ENCODE results near the gene MTAP. TPM values are rescaled to one million over a fixed set of nuclear protein-coding genes. Genes with fewer than 3 reads are reported as not detected.

Gene MTAP
- total RNA-seq, 1 experiment from 2014 or later = 102 TPM

DNA sequence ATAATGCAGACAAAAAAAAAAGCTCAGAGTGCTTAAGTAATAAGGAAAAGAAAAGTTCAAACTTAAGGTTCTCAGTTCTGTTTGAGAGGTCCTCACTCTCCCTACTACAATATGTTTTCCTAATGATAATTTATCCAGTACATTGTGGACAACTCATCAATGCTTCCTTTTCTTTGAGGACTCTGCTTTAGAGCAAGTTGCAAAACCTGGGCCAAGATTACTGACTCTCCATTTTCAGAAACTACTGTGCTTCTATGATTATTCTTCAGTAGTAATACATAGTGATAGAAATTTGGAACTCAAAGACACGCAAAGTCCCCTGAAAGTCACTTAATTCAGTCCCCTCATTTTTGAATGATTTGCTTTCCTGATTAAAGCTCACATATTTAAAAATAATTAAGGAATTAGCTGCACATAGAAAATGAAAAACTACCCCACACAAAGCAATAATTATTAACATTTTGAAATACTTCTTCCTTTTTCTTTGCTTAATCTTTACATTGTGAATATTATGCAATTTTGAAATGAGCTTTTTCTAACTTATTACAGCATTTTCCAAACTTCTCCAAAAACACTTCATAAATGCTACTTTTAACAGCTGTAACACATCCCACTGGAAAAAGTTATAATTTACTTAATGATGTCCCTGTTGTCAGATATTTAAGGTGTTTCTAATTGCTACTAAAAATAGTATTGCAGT, 180.6 kb downstream of the MTAP start:
- no peak overlapping the region for H3K27ac ChIP-seq (ENCODE audit: insufficient read length, low read depth, low read length)
- peaks cover 31% of the 10 kb centered on the region; the same call in 1 of the 2 replicates for H3K27me3 ChIP-seq (ENCODE audit: insufficient read depth, low read length)
- H2BK5ac ChIP-seq (ENCODE audit: insufficient read length, low read length) = no peak overlapping the region
- no peaks in the 10 kb centered on the region for H3K79me2 ChIP-seq (ENCODE audit: insufficient read depth, low read length)
- H3K23me2 ChIP-seq (ENCODE audit: insufficient read length, low read depth, low read length, poor library complexity, severe bottlenecking) = no peaks in the 10 kb centered on the region
- H3K4me2 ChIP-seq (ENCODE audit: insufficient read depth, insufficient read length, low read length) = no peak overlapping the region
- H4K20me1 ChIP-seq (ENCODE audit: control insufficient read depth, insufficient read depth, insufficient read length) = no peaks in the 10 kb centered on the region
- H2BK120ac ChIP-seq (ENCODE audit: low read depth, low read length, poor library complexity, severe bottlenecking) = no peak overlapping the region
- no peak overlapping the region for H3K4ac ChIP-seq (ENCODE audit: low read depth, low read length)
- no peak overlapping the region for H2AFZ ChIP-seq (ENCODE audit: low read length)
- Mint-ChIP-seq H3K36me3 (ENCODE audit: insufficient read depth in 1 of 3, low read depth in 3 of 3) (no peaks in the 10 kb centered on the region), H3K27me3 (ENCODE audit: low read depth) (peaks cover 95% of the 10 kb centered on the region), H3K4me1 (peaks cover 0 to 2% of the 10 kb centered on the region in 2 experiments; a peak in 2 of 4 replicates), H3K27ac (no peak overlapping the region), H3K9me3 (no peaks in the 10 kb centered on the region; a peak in 2 of 5 replicates), H3K4me3 (no peak overlapping the region)
- no peaks in the 10 kb centered on the region for H3K79me1 ChIP-seq (ENCODE audit: insufficient read depth, low read depth, low read length, poor library complexity, severe bottlenecking)
- no peak overlapping the region for H4K91ac ChIP-seq (ENCODE audit: insufficient read length, low read depth, low read length)
- no peak overlapping the region for H2BK20ac ChIP-seq (ENCODE audit: low read depth, low read length, poor library complexity, severe bottlenecking)
- H3K14ac ChIP-seq (ENCODE audit: insufficient read depth, low read length) = no peak overlapping the region
- no peak overlapping the region for H3T11ph ChIP-seq (ENCODE audit: low read length)
- no peak overlapping the region for H3K18ac ChIP-seq (ENCODE audit: insufficient read length, low read depth, low read length)
- no peak overlapping the region for H3K9ac ChIP-seq (ENCODE audit: extremely low read depth, insufficient read length, low read length)
- no peaks in the 10 kb centered on the region; the same call in 1 of the 2 replicates for H3K4me1 ChIP-seq (ENCODE audit: insufficient read depth, low read length)
- no peaks in the 10 kb centered on the region for H3K9me3 ChIP-seq (ENCODE audit: control insufficient read depth, low read depth, low read length)
- H4K5ac ChIP-seq (ENCODE audit: insufficient read length, low read depth, low read length) = no peak overlapping the region
- WGBS (ENCODE audit: extremely low coverage, insufficient read length, low lambda C conversion rate) = no CpG with 5 or more reads among the region's 1 CpG
- no peak for DNase-seq
- H2BK15ac ChIP-seq (ENCODE audit: low read depth, low read length) = no peak overlapping the region
- no peak overlapping the region for H3K23ac ChIP-seq (ENCODE audit: insufficient read length, low read depth, low read length)
- H2AK5ac ChIP-seq (ENCODE audit: insufficient read length, low read length) = no peak overlapping the region
- H4K8ac ChIP-seq (replicated peaks; ENCODE audit: insufficient read length, low read depth, low read length) = no peak overlapping the region
- TF ChIP-seq, protein P1, sequence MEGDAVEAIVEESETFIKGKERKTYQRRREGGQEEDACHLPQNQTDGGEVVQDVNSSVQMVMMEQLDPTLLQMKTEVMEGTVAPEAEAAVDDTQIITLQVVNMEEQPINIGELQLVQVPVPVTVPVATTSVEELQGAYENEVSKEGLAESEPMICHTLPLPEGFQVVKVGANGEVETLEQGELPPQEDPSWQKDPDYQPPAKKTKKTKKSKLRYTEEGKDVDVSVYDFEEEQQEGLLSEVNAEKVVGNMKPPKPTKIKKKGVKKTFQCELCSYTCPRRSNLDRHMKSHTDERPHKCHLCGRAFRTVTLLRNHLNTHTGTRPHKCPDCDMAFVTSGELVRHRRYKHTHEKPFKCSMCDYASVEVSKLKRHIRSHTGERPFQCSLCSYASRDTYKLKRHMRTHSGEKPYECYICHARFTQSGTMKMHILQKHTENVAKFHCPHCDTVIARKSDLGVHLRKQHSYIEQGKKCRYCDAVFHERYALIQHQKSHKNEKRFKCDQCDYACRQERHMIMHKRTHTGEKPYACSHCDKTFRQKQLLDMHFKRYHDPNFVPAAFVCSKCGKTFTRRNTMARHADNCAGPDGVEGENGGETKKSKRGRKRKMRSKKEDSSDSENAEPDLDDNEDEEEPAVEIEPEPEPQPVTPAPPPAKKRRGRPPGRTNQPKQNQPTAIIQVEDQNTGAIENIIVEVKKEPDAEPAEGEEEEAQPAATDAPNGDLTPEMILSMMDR (conservative IDR thresholded peaks at IDR 0.05) = no peak
- H3K56ac ChIP-seq (ENCODE audit: insufficient read length, low read depth, low read length) = no peak overlapping the region
- H2BK12ac ChIP-seq (ENCODE audit: insufficient read length, low read depth, low read length) = no peak overlapping the region

All from H9 (cell line).